Measurements from ENCODE around the gene SAMHD1. TPM values are rescaled to one million over a fixed set of nuclear protein-coding genes. Genes with fewer than 3 reads are reported as not detected.
"Not testable (repeated sequence)": the region's sequence is repeated elsewhere in the genome, so short reads cannot be mapped to it uniquely, and the experiment has no call there.

Gene SAMHD1
- 13.0 and 13.8 TPM in 2 replicates for total RNA-seq
- long read RNA-seq, full-length matches to known transcripts: 13 of 25 reads
- long read RNA-seq, partial matches to known transcripts: 8 of 25 reads
- long read RNA-seq, other reads (novel, unspliced or antisense): 4 of 25 reads

DNA sequence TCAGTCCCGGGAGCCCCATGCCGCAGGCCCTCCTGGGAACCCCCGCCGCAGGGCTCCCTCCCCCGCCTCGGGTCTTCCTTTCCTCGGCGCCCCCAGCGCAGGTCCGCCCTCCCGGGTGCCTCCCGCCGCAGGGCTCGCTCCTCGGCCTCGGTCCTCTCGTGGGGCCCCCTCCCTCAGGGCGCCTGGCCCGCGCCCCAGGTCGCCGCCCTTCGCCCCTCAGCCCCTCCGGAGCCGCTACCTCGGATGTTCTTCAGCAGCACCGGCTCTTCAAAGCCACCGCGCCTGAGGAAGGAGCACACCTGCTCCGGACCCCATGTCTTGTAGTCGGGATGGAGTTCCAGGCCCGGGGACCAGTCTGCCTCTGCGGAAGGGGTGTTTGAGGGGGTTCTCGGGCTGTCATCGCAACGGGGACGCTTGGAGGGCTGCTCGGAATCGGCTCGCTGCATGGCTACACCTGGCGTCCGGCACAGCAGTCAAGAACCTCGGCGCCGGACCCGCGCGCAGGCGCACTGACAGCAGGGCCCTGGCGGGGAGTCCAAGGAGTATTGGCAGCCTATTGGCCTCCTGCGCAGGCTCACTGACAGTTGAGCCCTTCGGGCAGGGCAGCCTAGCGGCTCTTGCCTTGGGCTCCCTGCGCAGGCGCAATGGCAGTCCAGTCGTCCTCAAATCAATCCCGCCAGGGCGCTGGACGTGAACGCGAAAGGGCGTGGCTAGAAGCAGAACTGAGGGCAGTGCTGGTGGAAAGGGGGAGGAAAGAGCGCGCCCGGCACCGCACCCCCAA is at the start of gene SAMHD1:
Gene SAMHD1 (minus strand): TSS at position 511 of the 781 bp plus-strand sequence. CDS start 65 bp downstream, at position 446.
- Mint-ChIP-seq H3K27me3 (ENCODE audit: low read depth) (peaks cover 22% of the 10 kb centered on the region), H3K9me3 (no peaks in the 10 kb centered on the region), H3K4me3 (peak within 1 kb of the TSS; percentile 98), H3K4me1 (peaks cover 22% of the 10 kb centered on the region), H3K36me3 (ENCODE audit: low read depth) (no peaks in the 10 kb centered on the region), H3K27ac (ENCODE audit: unreplicated experiment) (peak within 1 kb of the TSS; percentile 24)
- DNase-seq (ENCODE audit: low read depth, low spot score): peak; percentile 89
- TF ChIP-seq, protein P1, sequence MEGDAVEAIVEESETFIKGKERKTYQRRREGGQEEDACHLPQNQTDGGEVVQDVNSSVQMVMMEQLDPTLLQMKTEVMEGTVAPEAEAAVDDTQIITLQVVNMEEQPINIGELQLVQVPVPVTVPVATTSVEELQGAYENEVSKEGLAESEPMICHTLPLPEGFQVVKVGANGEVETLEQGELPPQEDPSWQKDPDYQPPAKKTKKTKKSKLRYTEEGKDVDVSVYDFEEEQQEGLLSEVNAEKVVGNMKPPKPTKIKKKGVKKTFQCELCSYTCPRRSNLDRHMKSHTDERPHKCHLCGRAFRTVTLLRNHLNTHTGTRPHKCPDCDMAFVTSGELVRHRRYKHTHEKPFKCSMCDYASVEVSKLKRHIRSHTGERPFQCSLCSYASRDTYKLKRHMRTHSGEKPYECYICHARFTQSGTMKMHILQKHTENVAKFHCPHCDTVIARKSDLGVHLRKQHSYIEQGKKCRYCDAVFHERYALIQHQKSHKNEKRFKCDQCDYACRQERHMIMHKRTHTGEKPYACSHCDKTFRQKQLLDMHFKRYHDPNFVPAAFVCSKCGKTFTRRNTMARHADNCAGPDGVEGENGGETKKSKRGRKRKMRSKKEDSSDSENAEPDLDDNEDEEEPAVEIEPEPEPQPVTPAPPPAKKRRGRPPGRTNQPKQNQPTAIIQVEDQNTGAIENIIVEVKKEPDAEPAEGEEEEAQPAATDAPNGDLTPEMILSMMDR (conservative IDR thresholded peaks at IDR 0.05): no peak

DNA sequence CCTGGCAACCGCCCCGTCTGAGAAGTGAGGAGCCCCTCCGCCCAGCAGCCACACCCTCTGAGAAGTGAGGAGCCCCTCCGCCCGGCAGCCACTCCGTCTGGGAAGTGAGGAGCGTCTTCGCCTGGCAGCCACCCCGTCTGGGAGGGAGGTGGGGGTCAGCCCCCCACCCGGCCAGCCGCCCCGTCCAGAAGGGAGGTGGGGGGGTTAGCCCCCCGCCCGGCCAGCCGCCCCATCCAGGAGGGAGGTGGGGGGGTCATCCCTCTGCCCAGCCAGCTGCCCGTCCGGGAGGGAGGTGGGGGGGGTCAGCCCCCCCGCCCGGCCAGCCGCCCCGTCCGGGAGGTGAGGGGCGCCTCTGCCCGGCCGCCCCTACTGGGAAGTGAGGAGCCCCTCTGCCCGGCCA is 48.7 kb upstream of the SAMHD1 start:
- DNase-seq (ENCODE audit: low read depth, low spot score); H3K27me3 Mint-ChIP-seq (ENCODE audit: low read depth); H3K4me3 Mint-ChIP-seq; H3K9me3 Mint-ChIP-seq; H3K27ac Mint-ChIP-seq (ENCODE audit: unreplicated experiment); H3K4me1 Mint-ChIP-seq: not testable (repeated sequence)
- peaks cover 44% of the 10 kb centered on the region for H3K36me3 Mint-ChIP-seq (ENCODE audit: low read depth)

GRCh38 chr20:36998652-36999051 is 47.1 kb upstream of the SAMHD1 start:
- Mint-ChIP-seq H3K27ac (ENCODE audit: unreplicated experiment) (no peak overlapping the region), H3K36me3 (ENCODE audit: low read depth) (peaks cover 57% of the 10 kb centered on the region), H3K9me3 (peaks cover 6% of the 10 kb centered on the region), H3K4me1 (no peaks in the 10 kb centered on the region), H3K27me3 (ENCODE audit: low read depth) (no peaks in the 10 kb centered on the region), H3K4me3 (no peak overlapping the region)
- no peak for DNase-seq (ENCODE audit: low read depth, low spot score)
- TF ChIP-seq, protein P1 (conservative IDR thresholded peaks at IDR 0.05): no peak

- Mint-ChIP-seq H3K9me3 (peaks cover 11% of the 10 kb centered on the region), H3K36me3 (ENCODE audit: low read depth) (peaks cover 50% of the 10 kb centered on the region), H3K4me3 (no peak overlapping the region), H3K4me1 (no peaks in the 10 kb centered on the region), H3K27ac (ENCODE audit: unreplicated experiment) (peak overlapping the region; percentile 6), H3K27me3 (ENCODE audit: low read depth) (no peaks in the 10 kb centered on the region)
- TF ChIP-seq, protein P1 (conservative IDR thresholded peaks at IDR 0.05): no peak
- DNase-seq (ENCODE audit: low read depth, low spot score): no peak
Measured at GRCh38 chr20:36997121-36997520, 45.6 kb upstream of the SAMHD1 start.

- not testable (repeated sequence) for DNase-seq (ENCODE audit: low read depth, low spot score); H3K4me3 Mint-ChIP-seq; H3K27me3 Mint-ChIP-seq (ENCODE audit: low read depth); H3K27ac Mint-ChIP-seq (ENCODE audit: unreplicated experiment); H3K4me1 Mint-ChIP-seq
- Mint-ChIP-seq H3K9me3 (peaks cover 11% of the 10 kb centered on the region), H3K36me3 (ENCODE audit: low read depth) (peaks cover 48% of the 10 kb centered on the region)
Measured at GRCh38 chr20:36994221-36994620, 42.7 kb upstream of the SAMHD1 start.

- no peak overlapping the region for H3K27ac Mint-ChIP-seq (ENCODE audit: unreplicated experiment)
- TF ChIP-seq, protein P1 (conservative IDR thresholded peaks at IDR 0.05): peak; percentile 20
- H3K4me3 Mint-ChIP-seq: no peak overlapping the region
- DNase-seq (ENCODE audit: low read depth, low spot score): no peak
- H3K36me3 Mint-ChIP-seq (ENCODE audit: low read depth): peaks cover 39% of the 10 kb centered on the region
- peaks cover 3% of the 10 kb centered on the region for H3K4me1 Mint-ChIP-seq
- no peaks in the 10 kb centered on the region for H3K27me3 Mint-ChIP-seq (ENCODE audit: low read depth)
- H3K9me3 Mint-ChIP-seq: peaks cover 11% of the 10 kb centered on the region
Measured at GRCh38 chr20:36992802-36993334, 41.4 kb upstream of the SAMHD1 start.

All from neural crest cell (in vitro differentiated cells).